Nephron (organoid): ENCODE results near the gene UBAC2.

ENCODE experiments used
- H3K27ac Mint-ChIP-seq, 3 experiments: 2 replicates each; pipeline ENCODE4 v1.8.0; 2020; ENCODE audit warnings: mixed read lengths in 3 of 3, mild to moderate bottlenecking in 2 of 3, moderate library complexity in 1 of 3
- H3K27me3 Mint-ChIP-seq: 2 replicates; pipeline ENCODE4 v1.8.0; 2021; ENCODE audit warnings: low read depth, mild to moderate bottlenecking, moderate library complexity, mixed read lengths
- H3K36me3 Mint-ChIP-seq: 2 replicates; pipeline ENCODE4 v1.8.0; 2020; ENCODE audit warnings: low read depth, mixed read lengths
- H3K4me1 Mint-ChIP-seq: 2 replicates; pipeline ENCODE4 v1.8.0; 2020; ENCODE audit warnings: mixed read lengths
- H3K4me3 Mint-ChIP-seq, 3 experiments: 2 replicates each; pipeline ENCODE4 v1.8.0; 2020; ENCODE audit warnings: mild to moderate bottlenecking in 3 of 3, mixed read lengths in 3 of 3, moderate library complexity in 2 of 3
- H3K9me3 Mint-ChIP-seq: 2 replicates; pipeline ENCODE4 v1.8.0; 2020; ENCODE audit warnings: mixed read lengths
- CTCF ChIP-seq, 3 experiments: fragments of 200-600 bp; sonication (generic); IDR thresholded peaks; one replicate each; pipeline ENCODE4 v1.5.0; 2021; ENCODE audit warnings: antibody characterized with exemption in 3 of 3; ENCODE audit not compliant: unreplicated experiment in 3 of 3

UBAC2 gene

GRCh38 chr13:99431927-99432608, 231.4 kb downstream of the UBAC2 start:
- Mint-ChIP-seq H3K27me3 (peaks cover 26% of the 10 kb centered on the region), H3K4me3 (peak overlapping the region in 2 of 3 experiments; percentile 32 to 53), H3K9me3 (peaks cover 2% of the 10 kb centered on the region), H3K4me1 (peaks cover 14% of the 10 kb centered on the region), H3K27ac (peak overlapping the region in 1 of 3 experiments; percentile 3), H3K36me3 (no peaks in the 10 kb centered on the region)
- TF ChIP-seq CTCF (IDR thresholded peaks at IDR 0.05; ENCODE audit: unreplicated experiment in 3 of 3): no peak

- Mint-ChIP-seq H3K27ac (peak overlapping the region in 1 of 3 experiments; percentile 3), H3K27me3 (peaks cover 28% of the 10 kb centered on the region), H3K9me3 (peaks cover 2% of the 10 kb centered on the region), H3K4me3 (peak overlapping the region; percentile 0 to 53 (median 32)), H3K36me3 (no peaks in the 10 kb centered on the region), H3K4me1 (peaks cover 15% of the 10 kb centered on the region)
- no peak for TF ChIP-seq CTCF (IDR thresholded peaks at IDR 0.05; ENCODE audit: unreplicated experiment in 3 of 3)
These were observed 232.2 kb downstream of the UBAC2 start for GRCh38 chr13:99432609-99433542.

GRCh38 chr13:99433543-99434075, 233.0 kb downstream of the UBAC2 start:
- TF ChIP-seq CTCF (IDR thresholded peaks at IDR 0.05; ENCODE audit: unreplicated experiment in 3 of 3): no peak
- peaks cover 2% of the 10 kb centered on the region for H3K9me3 Mint-ChIP-seq
- no peak overlapping the region for H3K4me3 Mint-ChIP-seq
- H3K27me3 Mint-ChIP-seq: peaks cover 30% of the 10 kb centered on the region
- H3K4me1 Mint-ChIP-seq: peaks cover 15% of the 10 kb centered on the region
- H3K27ac Mint-ChIP-seq: no peak overlapping the region
- H3K36me3 Mint-ChIP-seq: no peaks in the 10 kb centered on the region

GRCh38 chr13:99434258-99434788, 233.7 kb downstream of the UBAC2 start:
- Mint-ChIP-seq H3K36me3 (no peaks in the 10 kb centered on the region), H3K4me1 (peaks cover 15% of the 10 kb centered on the region), H3K27me3 (peaks cover 34% of the 10 kb centered on the region), H3K4me3 (no peak overlapping the region), H3K27ac (no peak overlapping the region), H3K9me3 (peaks cover 2% of the 10 kb centered on the region)
- no peak for TF ChIP-seq CTCF (IDR thresholded peaks at IDR 0.05; ENCODE audit: unreplicated experiment in 3 of 3)

GRCh38 chr13:99435116-99435515, 234.5 kb downstream of the UBAC2 start:
- Mint-ChIP-seq H3K4me1 (peaks cover 15% of the 10 kb centered on the region), H3K4me3 (no peak overlapping the region), H3K36me3 (no peaks in the 10 kb centered on the region), H3K27ac (no peak overlapping the region), H3K9me3 (peaks cover 2% of the 10 kb centered on the region), H3K27me3 (peaks cover 38% of the 10 kb centered on the region)
- no peak for TF ChIP-seq CTCF (IDR thresholded peaks at IDR 0.05; ENCODE audit: unreplicated experiment in 3 of 3)
